Measurements from ENCODE around the gene PIWIL4. TPM values are rescaled to one million over a fixed set of nuclear protein-coding genes. Genes with fewer than 3 reads are reported as not detected.
A peak's percentile ranks its signal among the peaks of the same experiment; 100 is the strongest.

Gene PIWIL4
- total RNA-seq, 1 experiment from 2014 or later: not detected

DNA sequence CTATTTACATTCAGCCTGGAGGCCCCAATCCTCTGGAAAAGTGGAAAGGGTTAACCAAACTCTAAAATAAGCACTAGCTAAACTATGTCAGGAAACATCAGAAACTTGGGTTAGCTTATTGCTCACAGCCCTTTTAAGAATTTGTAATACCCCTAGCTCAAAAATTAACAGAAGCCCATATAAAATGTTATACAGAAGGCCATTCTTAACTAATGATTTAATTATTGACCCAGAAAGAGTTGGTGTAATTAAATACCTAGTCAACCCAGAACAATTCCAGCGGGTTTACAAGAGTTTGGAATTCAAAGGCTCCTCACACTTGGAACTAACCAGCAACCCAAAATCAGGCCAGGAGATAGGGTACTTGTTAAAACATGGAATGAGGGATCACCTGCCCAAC lies 88.8 kb downstream of the PIWIL4 start:
- no peak overlapping the region for H3K14ac ChIP-seq (ENCODE audit: insufficient read depth, low read length)
- no peak overlapping the region for H3K18ac ChIP-seq (ENCODE audit: insufficient read length, low read depth, low read length)
- H2BK20ac ChIP-seq (ENCODE audit: low read depth, low read length, poor library complexity, severe bottlenecking): no peak overlapping the region
- peaks cover 17% of the 10 kb centered on the region; the same call in 1 of the 2 replicates for H3K4me1 ChIP-seq (ENCODE audit: insufficient read depth, low read length)
- H4K91ac ChIP-seq (ENCODE audit: insufficient read length, low read depth, low read length): no peak overlapping the region
- no peak overlapping the region for H2BK15ac ChIP-seq (ENCODE audit: low read depth, low read length)
- no peak overlapping the region for H3K9ac ChIP-seq (ENCODE audit: extremely low read depth, insufficient read length, low read length)
- H3K4ac ChIP-seq (ENCODE audit: low read depth, low read length): no peak overlapping the region
- peak overlapping the region; percentile 77 for H3K27ac ChIP-seq (ENCODE audit: insufficient read length, low read depth, low read length)
- no peaks in the 10 kb centered on the region for H3K79me1 ChIP-seq (ENCODE audit: insufficient read depth, low read depth, low read length, poor library complexity, severe bottlenecking)
- Mint-ChIP-seq H3K27me3 (ENCODE audit: low read depth) (peaks cover 2% of the 10 kb centered on the region; the same call in 1 of the 2 replicates), H3K4me3 (no peak overlapping the region), H3K4me1 (peaks cover 44 to 71% of the 10 kb centered on the region in 2 experiments), H3K27ac (no peak overlapping the region; a peak in 1 of 7 replicates), H3K9me3 (peaks cover 0 to 4% of the 10 kb centered on the region in 2 experiments; a peak in 3 of 5 replicates), H3K36me3 (ENCODE audit: insufficient read depth in 1 of 3, low read depth in 3 of 3) (peaks cover 14 to 71% (median 45%) of the 10 kb centered on the region in 3 experiments; a peak in 6 of 7 replicates)
- H3K9me3 ChIP-seq (ENCODE audit: control insufficient read depth, low read depth, low read length): no peaks in the 10 kb centered on the region
- WGBS (ENCODE audit: extremely low coverage, insufficient read length, low lambda C conversion rate): no CpG with 5 or more reads among the region's 1 CpG
- H3T11ph ChIP-seq (ENCODE audit: low read length): no peak overlapping the region
- TF ChIP-seq, protein P1, sequence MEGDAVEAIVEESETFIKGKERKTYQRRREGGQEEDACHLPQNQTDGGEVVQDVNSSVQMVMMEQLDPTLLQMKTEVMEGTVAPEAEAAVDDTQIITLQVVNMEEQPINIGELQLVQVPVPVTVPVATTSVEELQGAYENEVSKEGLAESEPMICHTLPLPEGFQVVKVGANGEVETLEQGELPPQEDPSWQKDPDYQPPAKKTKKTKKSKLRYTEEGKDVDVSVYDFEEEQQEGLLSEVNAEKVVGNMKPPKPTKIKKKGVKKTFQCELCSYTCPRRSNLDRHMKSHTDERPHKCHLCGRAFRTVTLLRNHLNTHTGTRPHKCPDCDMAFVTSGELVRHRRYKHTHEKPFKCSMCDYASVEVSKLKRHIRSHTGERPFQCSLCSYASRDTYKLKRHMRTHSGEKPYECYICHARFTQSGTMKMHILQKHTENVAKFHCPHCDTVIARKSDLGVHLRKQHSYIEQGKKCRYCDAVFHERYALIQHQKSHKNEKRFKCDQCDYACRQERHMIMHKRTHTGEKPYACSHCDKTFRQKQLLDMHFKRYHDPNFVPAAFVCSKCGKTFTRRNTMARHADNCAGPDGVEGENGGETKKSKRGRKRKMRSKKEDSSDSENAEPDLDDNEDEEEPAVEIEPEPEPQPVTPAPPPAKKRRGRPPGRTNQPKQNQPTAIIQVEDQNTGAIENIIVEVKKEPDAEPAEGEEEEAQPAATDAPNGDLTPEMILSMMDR (conservative IDR thresholded peaks at IDR 0.05): no peak
- no peak overlapping the region for H4K8ac ChIP-seq (replicated peaks; ENCODE audit: insufficient read length, low read depth, low read length)
- no peak overlapping the region for H2BK12ac ChIP-seq (ENCODE audit: insufficient read length, low read depth, low read length)
- no peak overlapping the region for H3K4me2 ChIP-seq (ENCODE audit: insufficient read depth, insufficient read length, low read length)
- H4K20me1 ChIP-seq (ENCODE audit: control insufficient read depth, insufficient read depth, insufficient read length): no peaks in the 10 kb centered on the region
- no peak overlapping the region for H2BK5ac ChIP-seq (ENCODE audit: insufficient read length, low read length)
- no peak for DNase-seq
- H2AFZ ChIP-seq (ENCODE audit: low read length): no peak overlapping the region
- no peak overlapping the region for H4K5ac ChIP-seq (ENCODE audit: insufficient read length, low read depth, low read length)
- H3K79me2 ChIP-seq (ENCODE audit: insufficient read depth, low read length): peaks cover 15% of the 10 kb centered on the region; the same call in 1 of the 2 replicates
- H2BK120ac ChIP-seq (ENCODE audit: low read depth, low read length, poor library complexity, severe bottlenecking): no peak overlapping the region
- H3K27me3 ChIP-seq (ENCODE audit: insufficient read depth, low read length): no peaks in the 10 kb centered on the region
- no peak overlapping the region for H2AK5ac ChIP-seq (ENCODE audit: insufficient read length, low read length)
- no peaks in the 10 kb centered on the region for H3K23me2 ChIP-seq (ENCODE audit: insufficient read length, low read depth, low read length, poor library complexity, severe bottlenecking)
- no peak overlapping the region for H3K56ac ChIP-seq (ENCODE audit: insufficient read length, low read depth, low read length)
- H3K23ac ChIP-seq (ENCODE audit: insufficient read length, low read depth, low read length): no peak overlapping the region
